ENCODE data around the gene ITPKB.
"Not testable (repeated sequence)": the region's sequence is repeated elsewhere in the genome, so short reads cannot be mapped to it uniquely, and the experiment has no call there.

The ITPKB gene

DNA sequence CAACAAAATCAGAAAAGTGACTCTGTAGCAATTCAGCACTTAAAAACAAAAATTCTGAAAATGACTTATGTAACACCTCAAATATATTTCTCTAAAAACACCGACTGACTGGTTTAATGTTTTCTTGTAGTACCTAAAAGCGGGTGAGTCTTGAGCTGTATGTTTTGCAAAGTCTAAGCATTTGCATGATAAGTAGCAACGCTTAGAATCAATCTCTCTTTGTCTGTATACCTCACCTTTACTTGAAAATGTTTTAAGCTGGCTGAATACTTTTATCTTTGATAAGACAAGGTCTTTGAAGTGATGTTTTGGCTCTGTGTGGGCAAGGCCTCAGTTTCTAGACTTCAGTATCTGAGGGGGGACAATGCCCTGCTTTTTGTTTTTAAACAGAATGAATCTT is 8.2 kb downstream of the ITPKB start:
- DNase-seq (ENCODE audit: low spot score): no peak

DNA sequence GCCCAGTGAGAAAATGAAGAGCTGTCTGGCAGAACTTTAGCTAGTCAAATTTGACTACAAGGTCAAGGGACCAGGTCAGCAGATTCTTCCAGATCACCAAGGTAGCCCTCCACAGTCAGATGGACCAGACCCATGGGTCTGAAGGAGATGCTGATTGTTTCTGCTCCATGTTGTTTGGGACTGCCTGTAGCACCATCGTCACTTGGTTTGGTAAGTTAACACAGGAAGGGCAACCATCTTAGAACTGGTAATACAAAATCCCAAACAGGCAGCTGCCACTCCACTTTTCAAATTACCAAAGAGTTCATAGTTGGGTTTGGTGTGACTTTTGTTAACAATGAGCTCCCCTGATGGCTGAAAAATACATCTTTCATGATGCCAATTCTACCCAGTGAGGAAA is 9.0 kb downstream of the ITPKB start:
- no peak for DNase-seq (ENCODE audit: low spot score)

DNA sequence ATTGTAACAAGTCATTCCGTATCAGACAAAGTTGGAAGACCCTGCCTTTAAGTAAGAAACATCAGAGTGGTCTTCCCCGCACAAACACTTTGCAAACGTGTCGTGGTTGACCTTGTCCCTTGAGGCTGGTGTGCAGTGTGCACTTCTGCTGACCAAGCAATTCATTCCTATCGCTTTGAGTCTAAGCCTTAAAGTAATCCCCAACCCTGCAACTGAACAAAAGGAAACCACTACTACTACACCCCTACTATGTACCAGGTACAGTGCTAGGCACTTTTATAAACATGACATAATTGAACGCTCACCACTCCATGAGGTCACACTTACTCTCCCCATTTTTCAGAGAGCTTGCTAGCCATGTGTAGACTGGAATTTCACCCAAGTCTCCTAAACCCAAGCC is 10.6 kb downstream of the ITPKB start:
- DNase-seq (ENCODE audit: low spot score): no peak

DNA sequence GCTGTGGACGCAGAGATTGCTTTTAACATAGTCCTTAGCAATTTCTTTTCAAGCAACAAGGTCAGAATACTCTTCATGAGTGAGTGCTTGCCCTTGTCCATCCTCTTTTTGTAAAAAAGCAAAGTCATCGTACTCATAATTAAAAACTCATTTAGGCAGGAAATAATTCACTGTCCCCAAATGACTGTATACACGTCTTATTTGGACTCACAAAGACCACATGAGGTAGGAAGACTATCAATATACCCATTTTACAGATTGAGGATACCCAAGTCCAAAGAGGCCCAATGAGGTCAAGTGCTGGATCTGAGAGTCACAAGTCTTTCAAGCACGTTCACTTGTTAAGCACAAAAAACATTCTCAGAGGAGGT is 13.2 kb downstream of the ITPKB start:
- DNase-seq (ENCODE audit: low spot score): no peak

DNA sequence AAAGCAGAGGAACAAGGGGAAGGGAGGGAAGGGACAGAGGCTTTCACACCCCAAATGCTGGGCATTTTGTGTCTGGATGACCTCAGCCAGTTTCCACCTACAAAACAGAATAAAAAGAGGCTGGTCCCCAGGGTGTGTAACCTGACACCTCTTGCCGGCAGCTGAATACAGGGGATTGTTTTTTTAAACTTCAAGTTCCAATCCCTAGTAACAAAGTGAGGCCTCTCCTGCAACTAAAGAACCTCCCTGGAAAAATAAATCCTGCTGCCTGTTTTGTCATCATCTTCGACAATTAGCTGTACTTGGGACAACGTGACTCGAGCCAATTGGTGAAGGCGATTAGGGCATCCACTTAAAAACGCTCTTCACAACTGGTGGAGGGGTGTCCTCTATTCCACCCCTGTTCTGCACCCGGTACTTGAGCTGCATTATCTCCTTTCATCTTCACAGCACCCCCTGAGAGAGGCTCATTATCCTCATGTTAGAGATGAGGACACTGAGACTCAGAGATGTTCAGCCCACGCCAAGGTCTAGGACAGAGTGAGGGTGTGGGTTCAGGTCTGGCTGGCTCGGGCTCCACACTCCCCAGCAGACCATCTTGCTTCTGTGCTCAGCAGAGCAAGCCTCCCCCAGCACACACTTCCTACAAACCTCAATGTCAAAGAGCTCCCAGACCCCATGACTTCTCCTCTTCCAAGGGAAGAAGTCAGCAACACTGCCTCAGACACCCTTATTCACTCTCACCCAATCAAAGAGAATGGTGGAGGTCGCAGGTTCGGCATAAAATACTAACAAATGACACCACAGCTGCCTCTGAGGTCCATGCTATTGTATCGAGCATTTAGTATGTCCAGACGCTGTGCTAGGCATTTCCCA is 15.2 kb downstream of the ITPKB start:
- DNase-seq (ENCODE audit: low spot score): no peak

DNA sequence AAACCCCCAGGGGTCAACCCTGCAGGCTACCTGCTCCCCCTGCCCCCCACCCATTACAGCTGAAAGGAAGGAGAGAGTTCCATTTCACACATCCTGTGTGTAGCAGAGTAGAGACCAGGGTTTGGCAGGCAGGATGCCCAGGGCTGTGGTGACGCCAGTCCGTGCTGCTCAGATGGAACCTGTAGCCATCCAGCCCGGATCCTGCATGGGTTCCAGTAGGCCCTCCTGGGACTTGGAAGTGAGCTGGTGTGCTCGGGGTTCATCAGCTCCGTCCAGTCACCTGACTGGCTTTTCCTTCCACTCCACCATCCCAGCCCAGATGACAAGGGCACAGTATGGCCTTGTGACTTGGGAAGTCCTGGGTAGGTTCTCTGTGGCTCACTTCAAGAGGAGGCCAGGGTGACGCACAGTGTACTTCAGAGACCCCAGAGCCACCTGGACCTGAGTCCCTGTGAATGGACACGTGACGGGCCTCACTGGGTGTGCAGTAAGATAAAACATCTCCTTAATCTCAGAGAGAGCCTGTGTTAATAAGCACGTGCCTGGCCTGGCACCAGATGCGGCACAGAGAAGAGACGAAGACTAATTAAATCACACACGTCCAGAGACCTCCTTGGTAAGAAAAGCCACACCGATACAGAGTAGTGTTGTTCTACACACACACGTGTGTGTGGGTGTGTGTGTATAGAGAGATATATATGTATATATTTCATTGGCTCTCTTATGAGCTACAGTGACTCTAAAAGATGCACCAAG is 16.0 kb downstream of the ITPKB start:
- DNase-seq (ENCODE audit: low spot score): no peak

DNA sequence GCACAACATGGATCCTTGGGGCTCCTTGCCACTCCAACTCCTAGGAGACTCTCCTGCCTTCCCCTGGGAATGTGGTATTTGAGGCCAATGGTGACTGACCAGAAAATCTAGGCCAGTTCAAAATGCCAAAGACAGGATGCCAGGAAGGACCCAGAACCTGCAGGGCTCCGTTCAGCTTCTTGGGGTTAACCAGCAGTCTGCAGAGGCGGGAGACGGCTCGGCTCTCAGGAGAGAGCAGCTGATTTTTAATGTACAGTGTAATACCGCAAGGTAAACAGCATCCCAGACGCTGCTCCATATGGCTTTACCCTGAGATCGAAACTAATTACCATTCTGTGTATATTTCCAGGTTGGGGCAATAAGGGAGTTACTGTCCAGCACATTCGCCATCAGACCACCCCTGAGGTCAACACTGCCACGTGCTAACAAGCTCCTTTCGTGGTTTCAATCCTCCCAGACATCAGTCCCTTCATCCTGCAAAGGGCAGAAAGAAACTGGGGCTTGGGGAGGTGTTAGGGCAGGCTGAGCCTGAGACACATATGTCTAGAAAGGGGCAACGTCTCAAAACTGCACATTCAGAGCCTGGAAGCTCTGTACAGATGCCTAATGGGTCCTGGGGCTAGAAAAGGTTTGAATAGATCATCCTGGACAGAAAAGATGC is 16.7 kb downstream of the ITPKB start:
- DNase-seq (ENCODE audit: low spot score): no peak

GRCh38 chr1:226720574-226720973 is 18.5 kb downstream of the ITPKB start:
- DNase-seq (ENCODE audit: low spot score): not testable (repeated sequence)

DNA sequence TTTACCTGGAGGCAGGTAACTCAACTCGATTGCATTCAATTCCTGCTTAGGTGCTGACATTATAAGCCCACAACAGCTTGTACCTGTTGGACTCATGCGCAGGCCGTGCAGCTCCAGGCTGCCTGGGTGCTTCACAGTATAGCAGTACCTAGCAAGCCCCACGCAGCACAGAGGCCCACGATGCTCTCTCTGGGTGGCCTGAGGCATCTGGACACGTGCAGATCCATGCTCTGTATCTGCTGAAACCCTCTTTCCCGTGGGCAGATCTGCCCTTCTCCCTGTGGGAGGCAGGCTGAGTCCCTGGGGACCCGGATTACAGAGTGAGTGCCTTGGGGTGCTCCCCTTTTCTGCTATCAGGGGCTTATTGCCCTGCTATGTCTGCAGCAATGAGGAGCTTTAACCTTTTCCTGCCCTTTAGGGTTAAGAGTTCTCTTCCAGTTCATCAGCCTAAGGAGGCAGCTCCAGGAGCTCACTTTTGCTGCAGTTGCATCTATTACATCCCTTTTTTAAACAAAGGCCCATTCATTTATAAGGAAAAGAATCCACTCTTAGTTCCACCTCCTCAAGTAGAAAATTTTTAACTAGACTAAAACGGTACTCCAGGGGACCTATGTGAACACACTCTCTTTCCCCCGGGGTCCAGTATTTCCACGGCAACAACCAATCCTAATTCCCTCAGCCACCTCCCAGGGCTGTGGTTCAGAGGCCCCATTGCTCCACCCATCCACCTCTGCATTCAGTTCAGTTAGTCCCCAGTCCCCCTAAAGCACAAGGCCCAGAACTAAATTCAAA is 19.3 kb downstream of the ITPKB start:
- no peak for DNase-seq (ENCODE audit: low spot score)

- no peak for DNase-seq (ENCODE audit: low spot score)
These were observed 21.7 kb downstream of the ITPKB start for GRCh38 chr1:226717256-226717909.

DNA sequence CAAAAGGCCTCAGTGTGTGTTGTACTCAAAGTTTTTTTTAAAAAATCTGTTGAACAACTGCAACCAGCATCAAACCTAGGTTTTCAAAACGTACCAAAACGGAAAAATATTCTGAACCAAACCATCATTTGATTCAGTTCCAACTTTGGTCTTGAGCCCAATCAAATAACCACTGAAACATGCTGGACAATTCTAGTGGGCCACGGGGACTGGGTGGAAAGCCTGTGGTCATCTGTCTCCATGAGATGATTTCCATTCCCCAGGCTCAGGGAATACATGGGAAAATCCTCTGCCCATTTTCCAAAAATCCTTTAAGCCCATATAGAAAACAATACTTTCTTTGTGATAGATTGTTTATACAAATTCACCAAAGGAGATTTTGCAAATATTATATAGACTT is 22.5 kb downstream of the ITPKB start:
- no peak for DNase-seq (ENCODE audit: low spot score)

DNA sequence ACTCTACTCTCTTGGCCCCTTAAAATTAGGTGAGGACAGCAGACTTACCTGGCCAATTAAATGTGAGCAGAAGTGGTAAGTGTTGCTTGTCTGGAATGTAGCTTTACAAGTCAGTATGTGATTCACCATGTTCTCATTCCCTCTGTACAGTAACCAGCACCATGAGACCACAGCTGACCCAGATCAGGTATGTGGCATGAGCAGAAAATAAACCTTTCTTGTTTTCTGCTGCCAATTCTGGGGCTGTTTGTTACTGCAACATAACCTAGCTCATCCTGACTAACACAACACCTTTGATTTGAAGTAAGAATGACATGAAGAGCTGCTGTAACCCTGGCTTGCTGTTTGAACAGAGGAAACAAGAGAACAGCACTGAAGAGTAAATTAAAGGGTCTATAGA is 24.9 kb downstream of the ITPKB start:
- DNase-seq (ENCODE audit: low spot score): no peak

GRCh38 chr1:226712742-226713419 is 26.2 kb downstream of the ITPKB start:
- no peak for DNase-seq (ENCODE audit: low spot score)

- DNase-seq (ENCODE audit: low spot score): peak; percentile 55
These were observed 26.9 kb downstream of the ITPKB start for GRCh38 chr1:226711976-226712741.

- DNase-seq (ENCODE audit: low spot score): no peak
These were observed 28.6 kb downstream of the ITPKB start for GRCh38 chr1:226710501-226710900.

GRCh38 chr1:226709953-226710352 is 29.1 kb downstream of the ITPKB start:
- no peak for DNase-seq (ENCODE audit: low spot score)

DNA sequence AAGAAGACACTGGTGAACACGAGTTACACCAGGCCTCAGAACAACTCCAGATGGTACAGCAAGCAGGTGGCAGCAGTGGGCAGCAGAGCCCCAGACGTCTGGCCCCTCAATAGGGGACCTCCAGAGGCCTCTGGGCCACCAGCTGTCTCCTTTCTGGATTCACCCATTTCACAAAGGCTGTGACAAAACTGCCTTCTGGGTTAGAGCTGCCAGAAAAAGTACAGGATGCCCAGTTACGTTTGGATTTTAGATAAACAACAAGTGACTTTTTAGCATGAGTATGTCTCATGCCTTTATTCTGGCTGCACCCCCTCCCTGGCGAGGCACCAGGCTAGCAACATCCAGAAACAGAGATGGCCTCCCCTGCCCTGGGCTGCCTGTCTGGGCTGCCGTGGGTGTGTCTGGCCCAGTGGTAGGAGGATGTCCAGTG is 30.1 kb downstream of the ITPKB start:
- DNase-seq (ENCODE audit: low spot score): no peak

DNA sequence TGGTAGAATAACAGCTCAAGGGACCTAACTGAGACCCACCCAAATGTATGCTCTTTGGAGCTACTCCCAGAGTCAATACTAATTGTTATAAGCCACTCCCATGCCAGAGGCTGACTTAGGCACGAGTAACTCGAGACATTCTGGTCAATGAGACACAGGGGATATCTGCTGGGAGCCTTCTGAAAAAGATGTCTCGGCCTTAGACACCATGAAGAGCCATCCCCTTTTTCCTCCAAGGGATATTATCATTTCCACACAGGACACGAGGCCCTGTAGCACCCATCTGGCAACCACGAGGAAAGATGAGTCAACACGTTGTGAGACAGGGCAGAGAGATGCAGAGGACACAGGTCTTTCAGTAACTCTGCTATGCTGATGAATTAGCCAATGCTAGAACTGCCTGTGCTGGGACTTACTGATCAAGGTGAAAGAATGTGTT is 30.7 kb downstream of the ITPKB start:
- DNase-seq (ENCODE audit: low spot score): peak; percentile 51

DNA sequence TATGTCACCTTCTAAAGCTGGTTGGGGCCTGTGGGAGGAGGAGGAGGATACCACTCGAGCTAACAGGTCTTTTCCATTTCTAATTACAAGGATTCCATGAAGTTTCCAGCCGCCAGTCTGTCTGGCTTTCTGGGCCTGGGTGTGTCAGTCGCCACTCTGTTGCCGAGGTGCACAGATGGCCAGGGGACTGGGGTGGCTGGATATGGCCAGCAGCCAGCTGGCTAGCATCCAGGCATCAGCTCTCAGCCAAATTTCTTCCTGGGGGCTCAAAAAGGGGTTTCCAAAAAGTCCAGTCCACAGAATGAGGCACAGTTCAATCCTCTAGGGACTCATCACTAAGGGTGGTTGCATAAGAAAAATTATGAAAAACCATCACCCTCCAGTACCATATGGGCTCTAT is 32.4 kb downstream of the ITPKB start:
- DNase-seq (ENCODE audit: low spot score): no peak
